Heart left ventricle (tissue), 13 donors: ENCODE measurements around the gene CD7.

Experiments
- POLR2A ChIP-seq, 2 donors: fragments of 450-650 bp; IDR thresholded peaks; one replicate each; pipeline ENCODE4 v1.6.1; 2017; ENCODE audit warnings: antibody characterized with exemption in 2 of 2, mild to moderate bottlenecking in 2 of 2, moderate library complexity in 2 of 2
- TF ChIP-seq, protein P1 (sequence below), 12 donors: fragments of 200-600 bp; sonication (generic) in 4 of 12; IDR thresholded peaks; one replicate each; pipeline versions ENCODE4 v1.5.0 to v1.8.0; 2018 to 2022; ENCODE audit warnings: antibody characterized with exemption in 12 of 12, mild to moderate bottlenecking in 5 of 12
- donor health status: ischemic (EF 13 %, LVEDD 7.1; RV severe dilation, severe dysfunction).
- donor health status: DM: no; HTN: yes; CAD: no.
- donor health status: DM: no; HTN: no; CAD: no.
- donor health status: ischemic (EF 25% LVEDD 6.9; RV normal size, moderate dysfunction).
- donor health status: ischemic (EF 25% LVEDD 5.7; RV mildly dilated, moderate dysfunction).
- donor health status: ischemic (EF 35%, LVEDD 5.7; RV mildly dilated, moderate dysfunction).
- donor health status: nonischemic (EF 11% LVEDD 7.7; RV severe dilation, severe dysfunction).
- donor health status: DM: yes; HTN: yes; CAD: no.
- donor health status: PGD.
- donor health status: ischemic (EF 29% LVEDD 5.4; RV normal size, mild dysfunction).
- donor health status: nonischemic (EF 23%, LVEDD 6.1; RV moderate dilation, normal function).

DNA sequence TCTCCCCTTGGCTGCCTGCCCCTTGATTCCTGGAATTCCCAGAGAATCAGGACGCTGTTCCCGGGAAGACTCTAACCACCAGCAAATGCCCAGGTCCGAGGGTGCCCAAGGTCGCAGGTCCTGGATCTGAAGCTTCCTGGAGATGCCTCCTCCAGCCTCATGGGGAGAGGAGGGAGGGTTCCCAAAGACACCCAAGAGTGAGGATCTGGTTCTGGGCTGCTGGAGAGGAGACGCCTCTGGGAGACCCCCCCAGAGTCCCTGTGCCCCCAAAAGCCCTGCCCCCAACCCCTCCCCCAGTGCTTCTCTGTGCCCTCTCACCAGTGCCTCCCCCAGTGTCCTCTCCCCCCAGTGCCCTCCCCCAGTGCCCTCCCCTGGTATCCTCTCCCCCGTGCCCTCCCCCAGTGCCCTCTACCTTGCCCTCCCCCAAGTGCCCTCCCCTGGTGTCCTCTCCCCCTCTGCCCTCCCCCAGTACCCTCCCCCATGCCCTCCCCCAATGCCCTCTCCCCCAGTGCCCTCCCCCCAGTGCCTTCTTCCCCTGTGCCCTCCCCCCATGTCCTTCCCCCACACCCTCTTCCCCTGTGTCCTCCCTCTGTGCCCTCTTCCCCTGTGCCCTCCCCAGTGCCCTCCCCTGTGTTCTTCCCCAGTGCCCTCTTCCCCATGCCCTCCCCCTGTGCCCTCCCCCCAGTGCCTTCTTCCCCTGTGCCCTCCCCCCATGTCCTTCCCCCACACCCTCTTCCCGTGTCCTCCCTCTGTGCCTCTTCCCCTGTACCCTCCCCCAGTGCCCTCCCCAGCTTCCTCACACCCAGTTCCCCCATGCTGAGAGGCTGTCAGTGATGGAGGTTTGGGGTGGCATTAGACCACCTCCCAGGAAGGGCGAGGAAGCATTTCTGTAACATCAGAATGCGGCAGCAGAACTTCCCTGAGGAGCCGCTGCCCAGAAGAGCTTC is 22.5 kb upstream of the CD7 start:
- no peak for TF ChIP-seq POLR2A (IDR thresholded peaks at IDR 0.05)
- TF ChIP-seq, protein P1, sequence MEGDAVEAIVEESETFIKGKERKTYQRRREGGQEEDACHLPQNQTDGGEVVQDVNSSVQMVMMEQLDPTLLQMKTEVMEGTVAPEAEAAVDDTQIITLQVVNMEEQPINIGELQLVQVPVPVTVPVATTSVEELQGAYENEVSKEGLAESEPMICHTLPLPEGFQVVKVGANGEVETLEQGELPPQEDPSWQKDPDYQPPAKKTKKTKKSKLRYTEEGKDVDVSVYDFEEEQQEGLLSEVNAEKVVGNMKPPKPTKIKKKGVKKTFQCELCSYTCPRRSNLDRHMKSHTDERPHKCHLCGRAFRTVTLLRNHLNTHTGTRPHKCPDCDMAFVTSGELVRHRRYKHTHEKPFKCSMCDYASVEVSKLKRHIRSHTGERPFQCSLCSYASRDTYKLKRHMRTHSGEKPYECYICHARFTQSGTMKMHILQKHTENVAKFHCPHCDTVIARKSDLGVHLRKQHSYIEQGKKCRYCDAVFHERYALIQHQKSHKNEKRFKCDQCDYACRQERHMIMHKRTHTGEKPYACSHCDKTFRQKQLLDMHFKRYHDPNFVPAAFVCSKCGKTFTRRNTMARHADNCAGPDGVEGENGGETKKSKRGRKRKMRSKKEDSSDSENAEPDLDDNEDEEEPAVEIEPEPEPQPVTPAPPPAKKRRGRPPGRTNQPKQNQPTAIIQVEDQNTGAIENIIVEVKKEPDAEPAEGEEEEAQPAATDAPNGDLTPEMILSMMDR (IDR thresholded peaks at IDR 0.05): no peak
